Endometrial microvascular endothelial cells (primary cell): ENCODE data around the gene TRPC1. TPM values are rescaled to one million over a fixed set of nuclear protein-coding genes. Genes with fewer than 3 reads are reported as not detected.

Experiments
- in situ Hi-C: cut with HindIII; loops from 2 replicates; pipeline ENCODE4 v1.10.0; 2017; ENCODE audit warnings: low sequenced_read_pairs, low pct_unique_long_range_greater_than_20kb; ENCODE audit errors: inconsistent ontology term
- total RNA-seq: library from RNA; depleted of rRNA; stranded (reverse); fragments of >200 nt; gene quantifications from one replicate; pipeline ENCODE4 v1.2.3, GENCODE V29; 2015; ENCODE audit errors: inconsistent ontology term

TRPC1 gene
- total RNA-seq, 1 donor from 2014 or later, result 2.1 TPM

DNA sequence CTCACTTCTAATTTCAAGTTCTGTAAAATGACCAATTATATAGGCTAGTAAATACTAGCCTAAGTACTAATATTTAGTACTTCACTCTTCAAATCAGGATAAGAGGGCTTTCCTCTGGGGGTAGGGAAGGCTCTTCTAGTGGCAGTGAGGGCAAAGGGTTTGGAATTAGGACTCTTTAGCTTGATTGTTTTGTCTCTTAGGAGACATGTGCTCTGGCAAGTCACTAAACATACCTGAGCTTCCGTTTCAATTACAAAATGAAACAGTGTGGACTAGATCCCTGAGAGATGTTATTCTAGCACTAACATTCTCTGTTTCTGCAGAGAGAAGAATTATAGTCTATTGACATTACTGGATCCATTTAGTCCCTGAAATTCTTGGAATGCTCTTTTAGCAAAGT, 93.5 kb downstream of the TRPC1 start:
- in situ Hi-C loops, result no loop called here

DNA sequence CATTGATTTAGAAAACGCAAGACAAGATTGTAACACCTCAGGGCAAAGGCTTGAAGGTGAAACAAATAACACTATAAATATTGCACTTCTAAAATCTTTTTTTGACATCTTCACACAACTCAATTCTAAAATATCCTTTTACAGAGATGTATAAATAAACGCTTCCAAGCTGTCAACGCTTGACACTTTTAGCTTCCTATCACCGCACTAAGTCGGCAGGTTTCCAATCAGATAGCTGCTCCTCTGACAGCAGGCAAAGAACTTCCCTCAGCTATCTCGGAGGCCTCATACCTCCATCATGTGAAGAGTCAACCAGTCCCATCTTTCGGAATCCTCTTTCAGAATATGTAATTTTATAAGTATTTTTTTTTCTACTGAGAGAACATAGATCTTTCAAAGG, 94.1 kb downstream of the TRPC1 start:
- in situ Hi-C loops, result no loop called here

DNA sequence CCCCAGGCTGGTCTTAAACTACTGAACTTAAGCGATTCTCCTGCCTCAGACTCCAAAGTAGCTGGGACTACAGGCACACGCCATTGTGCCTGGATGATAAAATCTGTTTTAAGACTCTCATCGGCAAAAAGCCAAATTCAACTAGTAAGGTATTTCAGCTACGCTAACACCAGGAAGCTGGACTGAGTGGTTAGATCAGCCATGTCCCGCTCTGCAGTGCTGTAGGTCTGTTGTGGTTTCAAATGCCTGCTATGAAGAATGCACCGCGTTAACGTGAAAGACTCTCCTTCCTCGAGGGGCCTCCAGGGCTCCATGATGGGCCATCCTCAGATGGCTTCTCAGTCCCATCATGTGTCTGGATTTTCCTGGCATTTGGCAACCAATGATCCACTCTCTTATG, 94.8 kb downstream of the TRPC1 start:
- in situ Hi-C loops, result no loop called here

DNA sequence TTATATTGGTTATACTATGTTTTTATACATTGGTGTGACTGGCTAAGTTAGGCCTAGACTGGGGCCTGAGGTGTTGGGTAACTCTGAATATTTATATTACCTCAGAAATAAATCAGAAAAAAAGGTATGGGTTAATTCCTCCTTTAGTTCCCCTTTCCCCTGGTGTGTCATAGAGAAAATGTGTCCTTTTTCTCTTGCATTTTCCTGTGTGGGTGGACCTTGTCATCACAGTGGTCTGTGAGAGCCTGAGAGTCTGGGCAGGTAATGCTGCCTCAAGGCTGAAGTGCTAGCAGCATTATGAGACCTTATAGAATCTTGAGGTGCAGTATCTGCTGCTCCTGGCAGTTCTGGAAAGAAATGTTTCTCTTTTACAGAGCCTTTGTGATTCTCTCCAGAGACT, 95.3 kb downstream of the TRPC1 start:
- in situ Hi-C loops, result no loop called here

DNA sequence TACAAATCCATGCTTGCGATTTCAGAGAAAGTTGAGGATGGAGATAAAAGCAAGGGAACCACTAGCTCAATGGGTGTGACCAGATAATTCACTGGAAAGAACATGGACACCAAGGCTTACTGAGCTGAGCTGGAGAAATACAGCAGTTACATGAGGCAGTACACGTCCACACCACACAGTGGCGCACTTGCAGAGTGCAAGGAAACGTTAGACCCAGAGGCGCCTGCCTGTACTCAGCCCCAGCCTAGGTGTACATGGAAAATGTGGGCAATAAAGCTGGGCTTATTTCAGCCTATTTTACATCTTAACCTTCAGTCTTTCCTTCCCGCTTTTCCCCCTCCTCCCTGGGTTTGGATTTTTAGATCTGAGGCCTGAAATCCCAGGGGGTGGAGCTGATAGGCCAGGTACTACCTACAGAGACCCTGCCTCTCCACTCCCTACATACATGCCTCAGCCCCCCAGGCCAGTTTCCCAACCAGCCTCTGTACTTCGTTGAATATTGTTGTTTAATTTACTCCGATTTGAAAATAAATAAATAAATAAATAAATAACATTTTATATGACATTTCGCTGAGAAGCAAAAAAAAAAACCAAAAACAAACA, 105.0 kb downstream of the TRPC1 start:
- in situ Hi-C loops, result no loop called here

DNA sequence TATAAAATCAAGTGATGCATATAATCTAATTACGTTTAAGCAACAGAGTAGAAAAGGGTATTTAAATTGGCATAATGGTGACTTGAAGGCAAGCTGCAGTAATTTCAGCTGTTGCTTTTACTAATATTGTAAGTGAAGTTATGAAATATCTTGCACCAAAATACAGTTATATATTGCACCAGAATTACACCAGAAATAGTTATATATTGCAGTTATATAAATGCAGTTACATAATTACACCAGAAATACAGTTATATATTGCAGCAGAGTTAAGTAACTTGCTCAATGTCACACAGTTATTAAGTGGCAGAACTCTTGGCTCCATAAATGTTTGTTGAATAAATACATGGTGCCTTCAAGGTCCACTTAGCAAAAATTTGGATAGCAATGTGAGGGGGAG, 113.7 kb downstream of the TRPC1 start:
- in situ Hi-C loops, result no loop called here

DNA sequence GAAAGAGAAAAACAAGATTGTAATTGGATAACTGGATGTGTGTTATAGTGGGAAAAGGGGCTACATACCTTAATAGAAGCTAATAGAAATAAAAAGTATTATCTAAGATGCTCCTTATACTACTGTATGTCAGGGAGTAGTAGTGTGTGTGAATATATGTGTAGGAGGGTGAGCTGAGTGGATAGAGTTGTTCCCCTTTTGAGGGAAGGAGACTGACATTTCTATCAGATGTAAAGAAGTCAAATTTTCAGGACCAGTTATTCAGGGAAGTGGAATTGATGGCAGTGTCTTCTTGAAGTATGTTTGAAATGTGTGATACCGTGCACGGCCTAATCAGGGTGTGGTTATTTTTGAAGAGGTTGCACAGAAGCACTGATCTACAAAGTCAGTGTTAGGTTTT, 116.0 kb downstream of the TRPC1 start:
- in situ Hi-C loops, result no loop called here

DNA sequence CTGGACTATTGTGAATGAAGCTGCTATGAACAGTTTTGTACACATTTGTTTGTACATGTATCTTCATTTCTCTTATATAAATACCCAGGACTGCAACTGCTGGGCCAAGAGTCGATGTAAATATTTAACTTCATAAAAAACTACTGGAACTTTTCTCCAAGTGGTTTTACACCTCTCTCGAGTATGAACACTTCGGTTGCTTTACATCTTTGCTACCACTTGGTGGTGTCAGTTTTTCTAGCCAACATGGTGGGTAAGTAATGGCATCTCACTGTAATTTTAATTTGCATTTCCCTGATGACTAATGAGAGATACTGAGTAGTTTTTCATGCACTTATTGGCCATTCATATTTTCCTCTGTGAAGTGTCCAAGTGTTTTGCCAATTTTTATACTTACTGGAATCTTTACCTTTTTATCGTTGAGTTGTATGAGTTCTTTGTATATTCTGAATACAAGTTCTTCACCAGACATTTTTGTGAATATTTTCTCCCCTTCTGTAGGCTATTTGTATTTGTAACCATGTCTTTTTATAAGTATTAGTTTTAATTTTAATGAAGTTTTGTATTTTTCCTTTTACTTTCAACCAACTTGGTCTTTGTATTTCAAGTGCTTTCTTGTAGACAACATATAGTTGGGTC, 120.6 kb downstream of the TRPC1 start:
- in situ Hi-C loops, result no loop called here

DNA sequence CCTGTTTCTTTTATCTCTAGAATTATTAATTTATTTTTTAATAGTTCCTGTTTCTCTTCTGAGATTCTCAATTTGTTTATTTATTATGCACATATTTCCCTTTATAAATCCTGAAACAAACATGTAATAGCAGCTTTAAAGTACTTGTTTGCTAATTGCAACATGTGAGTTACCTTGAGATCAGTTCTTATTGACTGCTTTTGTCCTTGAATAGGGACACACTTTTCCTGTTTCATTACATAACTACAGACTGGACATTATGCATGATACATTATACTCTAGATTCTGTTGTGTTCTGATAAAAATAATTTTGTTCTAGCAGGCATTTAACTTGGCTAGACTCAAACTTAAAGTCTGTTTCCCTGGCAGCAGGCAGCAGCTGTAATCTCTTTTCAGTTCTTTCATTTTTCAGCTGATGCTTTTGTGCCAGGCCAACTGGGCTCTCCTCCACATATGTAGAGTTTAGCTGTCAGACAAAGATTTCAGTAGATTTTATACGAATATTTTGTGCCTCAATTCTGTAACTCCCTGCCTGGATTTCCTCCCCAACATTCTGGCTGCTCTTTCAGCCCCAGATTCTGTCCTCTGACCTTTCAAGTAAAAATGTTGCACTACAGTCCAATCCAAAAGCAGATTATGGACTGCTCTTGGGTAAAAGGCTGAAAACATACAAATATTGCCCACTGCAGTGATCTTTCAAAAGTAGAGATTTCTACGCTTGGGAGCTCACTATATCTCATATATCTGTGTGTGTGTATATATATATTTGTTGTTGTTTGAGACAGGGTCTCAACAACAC, 123.1 kb downstream of the TRPC1 start:
- in situ Hi-C loops, result no loop called here

DNA sequence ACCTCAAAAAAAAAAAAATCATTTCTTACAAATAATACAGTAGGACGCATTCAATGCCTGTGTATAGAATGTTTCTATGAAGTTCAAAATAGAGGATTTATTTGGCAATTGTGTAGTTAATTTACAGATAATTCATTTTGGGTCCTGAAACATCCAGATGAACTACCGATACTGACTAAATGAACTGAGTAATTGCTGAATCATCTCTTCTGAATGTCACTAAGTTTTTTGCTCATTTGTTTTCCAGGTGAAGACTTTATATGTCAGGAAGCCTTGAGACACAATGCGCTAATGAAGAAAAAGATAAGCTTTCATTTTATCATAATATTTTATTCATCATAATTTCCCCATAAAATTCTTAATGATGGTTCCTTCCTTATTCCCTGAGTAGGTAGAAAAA, 125.3 kb downstream of the TRPC1 start:
- in situ Hi-C loops, result no loop called here

DNA sequence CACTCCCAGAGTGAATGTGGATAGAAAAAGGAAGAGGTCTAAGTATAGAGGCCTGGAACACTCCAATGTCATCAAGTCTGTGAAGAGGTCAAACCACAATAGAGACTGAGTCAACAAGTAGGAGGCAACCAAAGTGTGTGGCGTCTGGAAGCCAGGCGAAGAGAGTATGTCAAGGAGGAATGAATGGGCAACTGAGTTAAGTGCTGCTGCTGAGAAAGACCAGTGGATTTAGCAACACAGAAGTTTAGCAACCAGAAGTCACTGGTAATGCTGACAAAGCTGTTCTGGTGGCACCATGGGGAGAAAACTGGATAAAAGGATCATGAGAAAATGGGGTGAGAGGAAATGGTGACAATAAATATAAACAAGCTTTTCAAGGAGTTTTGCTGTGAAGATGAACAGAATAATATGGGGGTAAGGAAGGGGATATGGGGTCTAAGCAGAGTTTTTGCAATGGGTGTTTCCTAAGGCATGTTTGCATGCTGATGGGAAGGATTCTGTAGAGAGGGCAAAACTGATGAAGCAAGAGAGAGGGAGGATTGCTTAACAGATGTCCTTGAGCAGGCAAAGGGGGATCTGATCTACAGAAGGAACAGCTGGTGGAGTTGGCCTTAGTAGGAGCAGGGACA, 126.7 kb downstream of the TRPC1 start:
- in situ Hi-C loops, result no loop called here

DNA sequence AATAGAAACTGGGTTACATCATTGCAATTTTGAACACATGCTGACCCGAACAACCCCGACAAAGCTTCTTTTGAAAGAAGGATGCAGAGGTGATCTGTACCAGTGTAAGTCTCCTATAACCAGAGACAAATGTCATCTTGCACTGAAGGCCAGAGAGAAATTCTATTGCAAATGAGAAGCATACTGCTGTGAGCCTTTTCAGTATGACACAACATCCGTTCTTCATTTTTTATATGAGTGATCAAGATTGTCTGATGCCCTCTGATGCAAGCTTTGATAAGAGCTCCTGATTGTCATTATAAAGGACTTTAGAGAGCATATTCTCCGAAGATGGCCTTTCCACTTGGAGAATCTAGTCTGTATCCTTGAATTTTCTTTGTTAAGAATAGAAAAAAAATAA, 128.2 kb downstream of the TRPC1 start:
- in situ Hi-C loops, result no loop called here

DNA sequence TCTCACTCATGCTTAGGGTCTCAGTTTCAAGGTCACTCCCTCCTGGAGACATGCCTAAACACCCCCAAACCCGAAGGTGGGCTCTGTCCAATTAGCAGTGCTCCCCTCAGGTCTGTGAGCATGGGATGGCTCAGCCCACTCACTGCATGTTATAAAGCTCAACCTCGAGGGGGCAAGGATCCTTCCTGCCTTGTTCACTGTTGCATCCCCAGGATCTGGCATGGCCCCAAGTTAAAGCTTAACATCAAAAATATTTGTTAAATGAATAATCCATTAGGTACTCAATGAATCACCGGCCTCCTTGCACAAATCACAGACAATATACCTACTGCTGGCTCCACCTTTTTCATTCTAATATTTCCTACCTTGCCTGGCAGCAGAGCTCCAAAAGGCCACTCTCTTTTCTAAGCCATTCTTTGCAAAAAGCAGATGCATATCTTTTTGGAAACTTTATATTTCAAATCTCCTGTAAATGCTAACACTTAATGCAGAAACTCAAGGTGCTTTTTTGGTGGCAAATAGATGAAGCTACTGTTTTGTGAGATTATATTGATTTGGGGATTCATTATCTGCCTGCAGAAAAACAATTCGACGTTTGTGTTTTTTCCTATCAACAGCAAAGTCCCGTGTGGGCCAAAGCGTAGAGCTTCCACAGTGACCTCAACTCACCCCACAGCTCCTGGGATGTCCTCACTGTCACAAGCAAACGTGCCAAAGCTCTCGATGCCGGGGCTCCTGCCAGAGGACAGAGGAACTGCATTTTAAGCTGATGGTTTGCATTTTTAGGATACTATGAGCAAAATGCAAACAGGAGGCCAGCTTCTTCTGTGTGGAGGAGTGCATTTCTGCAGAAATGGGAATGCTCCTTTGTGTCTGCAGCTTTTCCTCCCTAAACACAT, 129.7 kb downstream of the TRPC1 start:
- in situ Hi-C loops, result no loop called here

DNA sequence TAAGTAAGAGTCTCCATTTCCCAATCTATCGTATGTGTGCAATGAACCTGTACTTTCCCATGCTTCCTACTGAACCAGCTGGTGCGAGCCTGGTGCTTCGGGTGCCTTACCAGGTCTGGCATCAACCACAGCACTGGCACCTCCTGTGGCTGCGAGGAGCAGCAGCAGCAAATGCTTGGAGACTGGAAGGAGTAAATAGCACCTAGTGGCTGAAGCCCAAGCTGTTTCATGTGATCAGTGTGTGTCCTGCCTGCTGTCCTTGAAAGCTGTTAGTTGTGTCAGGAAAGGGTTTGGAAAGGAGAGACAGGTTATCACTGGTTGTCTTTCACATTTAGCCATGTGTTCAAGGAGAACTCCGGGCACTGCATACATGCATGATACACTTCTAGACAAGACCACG, 133.2 kb downstream of the TRPC1 start:
- in situ Hi-C loops, result no loop called here

Other genes starting within 250 kb of the TRPC1 start
- 20.0 TPM for gene ATR, start 145.3 kb upstream of the TRPC1 start, total RNA-seq
- gene PLS1, start 127.6 kb upstream of the TRPC1 start, total RNA-seq, result 1.4 TPM
- not detected for gene PCOLCE2, start 165.0 kb downstream of the TRPC1 start, total RNA-seq
- not detected for gene PAQR9, start 239.6 kb downstream of the TRPC1 start, total RNA-seq